ENCODE data around the gene ZC2HC1C.

The ZC2HC1C gene
- 0 to 0.74 reads per million in 2 donors for total RNA-seq

GRCh38 chr14:75069121-75069810 is at the start of gene ZC2HC1C:
Gene ZC2HC1C, plus strand, starts transcription at chr14:75069641. Its CDS starts 933 bp downstream, at chr14:75070574.
- DNase-seq: peak; percentile 20 to 72 (median 26)

GRCh38 chr14:75022655-75023054 is 46.8 kb upstream of the ZC2HC1C start:
- no peak for DNase-seq

- no peak for DNase-seq
These were observed 46.3 kb upstream of the ZC2HC1C start for GRCh38 chr14:75023108-75023507.

- no peak for DNase-seq
These were observed 44.4 kb upstream of the ZC2HC1C start for GRCh38 chr14:75025082-75025481.

GRCh38 chr14:75025876-75026275 is 43.6 kb upstream of the ZC2HC1C start:
- no peak for DNase-seq

- DNase-seq: no peak
These were observed 39.3 kb upstream of the ZC2HC1C start for GRCh38 chr14:75030147-75030546.

GRCh38 chr14:75032939-75033338 is 36.5 kb upstream of the ZC2HC1C start:
- DNase-seq: no peak

- DNase-seq: no peak
These were observed 28.9 kb upstream of the ZC2HC1C start for GRCh38 chr14:75040507-75040906.

GRCh38 chr14:75040959-75041358 is 28.5 kb upstream of the ZC2HC1C start:
- no peak for DNase-seq

- no peak for DNase-seq
These were observed 27.8 kb upstream of the ZC2HC1C start for GRCh38 chr14:75041613-75042012.

GRCh38 chr14:75042035-75042434 is 27.4 kb upstream of the ZC2HC1C start:
- no peak for DNase-seq

GRCh38 chr14:75044322-75044721 is 25.1 kb upstream of the ZC2HC1C start:
- peak in 1 of 5 experiments; percentile 2 for DNase-seq

GRCh38 chr14:75044752-75045151 is 24.7 kb upstream of the ZC2HC1C start:
- DNase-seq: no peak

- DNase-seq: no peak
These were observed 23.2 kb upstream of the ZC2HC1C start for GRCh38 chr14:75046275-75046674.

- DNase-seq: peak in 1 of 5 experiments; percentile 18
These were observed 22.5 kb upstream of the ZC2HC1C start for GRCh38 chr14:75046899-75047298.

- no peak for DNase-seq
These were observed 21.9 kb upstream of the ZC2HC1C start for GRCh38 chr14:75047506-75047905.

- no peak for DNase-seq
These were observed 21.3 kb upstream of the ZC2HC1C start for GRCh38 chr14:75048101-75048500.

GRCh38 chr14:75049136-75049535 is 20.3 kb upstream of the ZC2HC1C start:
- no peak for DNase-seq

- no peak for DNase-seq
These were observed 19.7 kb upstream of the ZC2HC1C start for GRCh38 chr14:75049731-75050201.

GRCh38 chr14:75050852-75051555 is 18.4 kb upstream of the ZC2HC1C start, which contains the start of gene MLH3:
Gene MLH3, minus strand, starts transcription at chr14:75051467. Its CDS starts 1,812 bp downstream, at chr14:75049655.
- peak; percentile 61 to 85 (median 72) for DNase-seq

GRCh38 chr14:75051556-75051899 is 17.9 kb upstream of the ZC2HC1C start:
- DNase-seq: peak in 1 of 5 experiments; percentile 6

- no peak for DNase-seq
These were observed 15.8 kb upstream of the ZC2HC1C start for GRCh38 chr14:75053396-75054291.

GRCh38 chr14:75054421-75054820 is 15.0 kb upstream of the ZC2HC1C start:
- DNase-seq: no peak
